Activated naive CD4-positive, alpha-beta T cell treated with Interleukin-2 at 50 U/mL for 16 hours (primary cell): ENCODE data around the gene SP2.

Experiments
- DNase-seq: peaks from one replicate; pipeline ENCODE4 v3.0.0-alpha.2; 2020

SP2 gene

DNA sequence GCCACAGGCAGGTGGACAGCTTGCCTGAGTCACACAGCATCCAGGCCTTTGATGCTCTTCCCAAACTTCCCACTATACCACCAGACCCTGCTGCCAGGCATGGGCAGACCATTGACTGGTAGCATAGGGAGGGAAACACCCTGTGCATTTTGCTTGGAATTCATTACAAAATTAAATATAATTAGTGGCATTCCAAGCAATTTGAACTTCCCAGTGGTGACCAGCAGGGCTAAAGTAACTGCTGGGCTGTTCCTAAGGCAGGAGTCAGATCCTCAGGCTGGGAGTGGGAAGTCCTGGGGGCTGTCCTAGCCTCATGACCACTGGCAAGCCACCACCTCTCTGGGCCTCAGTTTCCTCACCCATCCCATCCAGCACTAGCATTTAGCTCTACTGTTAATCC, 57.9 kb downstream of the SP2 start:
- DNase-seq, result no peak

DNA sequence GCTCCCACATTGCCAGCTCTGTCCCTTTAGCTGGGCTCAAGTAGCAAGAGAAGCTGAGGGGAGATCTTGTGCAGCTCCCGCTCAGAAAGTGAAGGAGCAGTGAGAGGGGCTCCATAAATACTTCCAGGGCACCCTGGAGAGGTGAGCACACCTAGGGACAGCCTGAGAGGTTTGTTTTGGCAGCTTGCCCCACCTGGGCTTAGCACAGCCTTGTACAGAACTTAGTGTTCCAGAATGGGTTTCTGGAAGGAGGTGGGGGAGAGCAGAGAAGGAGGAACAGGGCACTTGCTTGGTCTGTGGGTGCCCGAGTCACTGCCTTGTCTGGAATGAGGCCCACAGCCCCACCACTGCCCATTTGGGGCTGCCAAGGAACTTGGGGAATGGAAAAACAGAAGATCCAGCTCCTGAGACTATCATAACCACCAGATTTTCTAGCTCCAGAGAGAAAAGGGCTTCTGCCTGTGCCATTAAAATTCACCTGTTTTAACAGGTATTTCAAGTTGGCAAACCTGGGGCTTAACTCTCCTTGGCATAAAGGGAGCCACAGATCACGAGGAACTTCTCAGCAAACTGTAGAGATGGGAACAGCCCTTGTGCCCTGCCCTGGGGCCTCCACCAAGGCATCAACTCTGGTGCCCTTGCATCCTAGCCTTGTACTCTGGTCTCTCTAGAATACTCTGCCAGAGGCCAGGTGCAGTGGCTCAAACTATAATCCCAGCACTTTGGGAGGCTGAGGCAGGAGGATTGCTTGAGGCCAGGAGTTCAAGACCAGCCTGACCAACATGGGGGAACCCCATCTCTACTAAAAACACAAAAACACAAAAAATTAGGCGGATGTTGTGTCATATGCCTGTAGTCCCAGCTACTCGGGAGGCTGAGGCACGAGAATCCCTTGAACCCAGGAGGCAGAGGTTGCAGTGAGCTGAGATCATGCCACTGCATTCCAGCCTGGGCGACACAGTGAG, 59.7 kb downstream of the SP2 start:
- no peak for DNase-seq

DNA sequence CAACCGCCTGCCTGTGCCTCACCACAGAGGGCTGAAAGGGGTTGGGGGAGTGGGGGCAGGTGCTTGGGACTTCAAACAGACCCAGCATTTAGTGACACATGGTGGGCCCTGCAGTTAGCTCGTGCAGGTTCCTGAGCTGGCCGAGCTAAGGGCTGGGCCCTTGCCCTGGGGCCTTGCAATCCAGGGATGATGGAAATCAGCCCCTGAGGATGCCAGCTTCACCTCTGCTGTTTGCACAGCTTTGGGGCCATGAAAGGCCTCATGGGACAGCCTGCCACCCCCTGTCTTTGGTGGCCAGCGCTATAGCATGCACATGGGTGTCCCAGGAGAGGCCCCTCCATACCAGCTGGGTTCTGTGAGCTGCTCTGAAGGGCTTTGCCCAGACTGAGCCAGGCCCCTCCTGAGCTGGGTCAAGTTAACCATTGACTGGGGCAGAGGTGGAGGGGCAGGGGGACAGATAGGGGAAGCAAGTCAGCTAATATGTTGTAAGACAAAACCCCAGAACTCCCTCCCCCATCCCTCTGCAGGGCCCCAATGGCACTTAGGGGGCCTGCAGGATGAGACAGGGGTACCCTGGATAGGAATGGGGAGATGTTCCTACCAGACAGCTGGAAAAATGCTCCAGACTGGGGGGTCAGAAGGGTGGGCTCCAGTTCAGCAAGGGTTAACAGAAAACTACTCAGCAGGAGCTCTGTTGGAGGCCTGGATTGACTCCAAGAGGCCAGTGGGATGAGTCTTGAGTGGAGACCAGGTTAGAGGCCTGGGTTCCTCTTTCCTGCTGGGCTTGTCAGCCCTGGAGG, 61.0 kb downstream of the SP2 start:
- DNase-seq, result no peak

DNA sequence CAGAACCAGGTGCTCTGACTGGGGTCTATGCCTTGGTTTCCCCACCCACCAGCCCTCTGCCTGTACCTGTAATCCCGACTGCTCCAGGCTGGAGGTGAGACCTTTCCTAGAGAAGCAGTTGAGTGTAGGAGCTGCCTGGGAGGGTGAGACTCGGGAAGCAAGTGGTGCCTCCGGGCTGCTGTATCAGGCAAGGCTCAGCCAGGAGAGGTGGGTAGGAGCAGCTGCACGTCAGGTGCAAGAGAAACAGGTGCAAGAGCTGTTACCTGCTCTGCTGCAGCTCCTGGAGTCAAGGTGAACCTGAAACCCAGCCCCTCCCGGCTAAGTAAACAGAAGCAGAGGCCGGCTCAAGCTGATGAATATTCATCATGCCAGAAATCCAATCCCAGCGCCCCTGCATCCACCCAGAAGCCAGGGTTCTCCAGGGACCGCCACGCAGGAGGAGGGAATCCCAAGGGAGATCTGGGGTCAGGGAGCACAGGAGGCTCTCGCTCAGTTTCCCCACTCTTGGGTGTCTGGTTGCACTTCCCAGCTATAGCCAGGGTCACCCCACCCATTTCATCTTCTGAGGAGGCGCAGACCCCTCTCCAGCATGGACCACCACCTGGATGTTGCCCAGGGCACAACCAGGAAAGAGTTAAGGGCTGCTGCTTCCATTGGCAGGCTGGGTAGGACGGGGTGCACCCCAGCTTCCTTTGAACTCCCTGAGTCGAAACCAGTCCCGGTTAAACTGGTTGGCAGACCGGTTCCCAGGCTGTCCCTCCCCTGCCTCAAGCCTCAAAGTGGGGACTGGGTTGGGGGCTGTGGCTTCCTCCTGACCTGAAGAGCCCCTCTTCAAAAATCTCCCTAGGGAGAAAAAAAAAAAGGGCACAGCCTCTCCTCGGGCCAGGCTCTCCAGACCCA, 61.8 kb downstream of the SP2 start, which contains the start of gene PRR15L:
PRR15L (minus strand) TSS at position 293 of the 900 bp plus-strand sequence. CDS start 4,649 bp downstream, outside the sequence.
- no peak for DNase-seq

DNA sequence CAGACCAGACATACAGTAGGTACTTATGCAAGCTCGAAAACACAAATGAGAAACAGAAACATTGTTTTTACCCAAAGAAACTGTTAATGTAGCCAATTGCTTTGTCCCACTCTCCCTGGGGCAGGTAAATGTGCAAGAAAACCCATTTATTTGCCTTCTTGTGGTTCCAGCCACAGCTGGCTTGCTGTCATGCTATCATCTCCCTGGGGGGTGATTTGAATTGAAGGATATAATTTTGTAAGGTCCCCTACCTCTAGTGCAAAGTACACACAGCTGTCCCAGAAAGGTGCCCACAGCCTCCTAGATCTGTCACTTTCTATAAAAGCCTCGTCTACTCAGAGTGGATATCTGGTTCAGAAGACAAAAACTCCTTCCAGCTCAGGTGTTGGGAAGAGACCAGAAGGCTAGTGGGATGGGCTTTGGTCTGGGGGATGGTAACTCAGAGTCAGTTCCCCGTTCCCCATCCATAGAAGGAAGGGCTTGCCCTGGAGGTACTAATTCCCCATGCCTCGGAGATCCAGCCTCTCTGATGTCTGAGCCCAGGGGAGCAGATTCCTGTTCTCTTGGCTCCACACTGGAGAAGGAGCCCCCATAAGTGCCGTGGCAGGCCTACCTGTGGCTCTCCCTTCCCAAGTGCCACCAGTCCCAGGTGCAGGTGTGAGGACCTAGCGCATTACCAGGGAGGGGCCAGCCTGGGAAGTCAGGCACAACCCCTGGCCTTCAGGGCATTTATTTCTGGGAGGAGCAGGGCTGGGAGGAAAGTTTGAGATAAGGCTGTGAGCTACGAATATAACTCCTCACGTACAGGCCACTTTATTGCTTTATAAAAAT, 64.0 kb downstream of the SP2 start:
- no peak for DNase-seq

DNA sequence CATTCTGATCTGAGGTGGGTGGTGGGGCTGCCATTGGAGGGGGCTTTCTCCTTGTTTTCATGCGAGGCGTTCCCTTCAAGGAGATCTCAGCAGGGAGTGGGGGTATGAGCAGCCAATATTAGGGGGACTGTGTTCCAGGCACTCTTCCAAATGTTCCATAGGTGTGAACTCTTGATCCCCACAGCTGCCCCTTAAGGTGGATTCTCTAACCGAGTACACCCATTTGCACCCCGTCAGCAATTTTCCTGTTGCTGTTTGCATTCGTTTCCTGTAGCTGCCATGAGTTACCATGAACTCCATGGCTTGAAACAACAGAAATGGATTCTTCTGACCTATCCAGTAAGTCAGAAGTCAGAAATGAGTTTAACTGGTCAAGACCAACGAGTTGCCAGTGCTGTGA, 65.4 kb downstream of the SP2 start:
- no peak for DNase-seq

DNA sequence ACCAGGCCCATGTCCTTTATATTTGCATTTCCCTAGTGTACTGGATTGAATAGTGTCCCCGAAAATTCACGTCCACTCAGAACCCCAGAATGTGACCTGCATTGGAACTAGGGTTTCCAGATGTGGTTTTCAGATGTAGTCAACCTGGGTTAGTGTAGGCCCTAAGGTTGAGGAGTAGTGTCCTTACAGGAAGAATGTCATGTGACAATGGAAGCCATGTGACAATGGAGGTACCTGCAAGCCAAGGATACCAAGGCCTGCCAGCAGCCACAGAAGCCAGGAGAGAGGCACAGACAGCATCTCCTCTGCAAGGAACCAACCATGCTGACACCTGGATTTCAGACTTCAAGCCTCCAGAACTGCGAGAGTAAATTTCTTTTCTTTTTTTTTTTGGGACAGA, 66.9 kb downstream of the SP2 start:
- DNase-seq, result no peak

DNA sequence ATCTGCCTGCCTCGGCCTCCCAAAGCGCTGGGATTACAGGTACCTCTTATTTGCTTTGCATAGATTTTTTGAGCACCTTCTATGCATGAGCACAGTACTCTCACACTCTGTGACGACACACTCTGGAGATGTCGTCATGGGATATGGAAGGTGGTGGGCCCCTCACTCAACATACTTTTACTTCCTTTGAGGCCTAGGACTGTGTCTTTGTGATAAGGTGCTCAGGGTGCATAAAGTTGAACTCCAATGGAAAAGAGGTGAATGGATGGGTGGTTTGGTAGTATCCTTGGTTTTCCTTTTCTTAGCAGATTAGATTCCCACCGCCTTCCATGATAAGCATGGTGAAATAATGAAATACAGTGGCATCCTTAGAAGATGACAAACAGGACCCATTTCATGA, 68.8 kb downstream of the SP2 start:
- DNase-seq, result no peak

DNA sequence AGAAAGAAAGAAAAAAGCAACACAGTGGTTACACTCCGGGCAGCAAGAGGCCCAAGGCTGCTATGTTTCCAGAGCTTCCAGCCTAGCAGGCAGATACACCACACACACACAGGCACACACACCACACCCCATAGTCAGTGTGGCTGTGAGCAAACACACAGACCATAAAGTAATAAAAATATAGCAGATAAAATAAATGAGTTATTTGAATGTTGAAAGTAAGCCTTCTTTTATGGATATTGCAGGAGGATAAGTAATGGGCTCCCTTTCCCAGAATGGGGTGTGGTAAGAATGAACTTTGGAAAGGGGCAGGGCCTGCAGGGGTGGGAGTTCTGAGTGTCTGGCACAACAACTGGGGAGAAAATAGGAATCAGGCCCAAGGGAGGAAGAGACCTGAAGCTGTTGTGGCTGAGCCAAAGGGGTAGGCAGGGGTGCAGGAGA, 70.1 kb downstream of the SP2 start:
- no peak for DNase-seq

DNA sequence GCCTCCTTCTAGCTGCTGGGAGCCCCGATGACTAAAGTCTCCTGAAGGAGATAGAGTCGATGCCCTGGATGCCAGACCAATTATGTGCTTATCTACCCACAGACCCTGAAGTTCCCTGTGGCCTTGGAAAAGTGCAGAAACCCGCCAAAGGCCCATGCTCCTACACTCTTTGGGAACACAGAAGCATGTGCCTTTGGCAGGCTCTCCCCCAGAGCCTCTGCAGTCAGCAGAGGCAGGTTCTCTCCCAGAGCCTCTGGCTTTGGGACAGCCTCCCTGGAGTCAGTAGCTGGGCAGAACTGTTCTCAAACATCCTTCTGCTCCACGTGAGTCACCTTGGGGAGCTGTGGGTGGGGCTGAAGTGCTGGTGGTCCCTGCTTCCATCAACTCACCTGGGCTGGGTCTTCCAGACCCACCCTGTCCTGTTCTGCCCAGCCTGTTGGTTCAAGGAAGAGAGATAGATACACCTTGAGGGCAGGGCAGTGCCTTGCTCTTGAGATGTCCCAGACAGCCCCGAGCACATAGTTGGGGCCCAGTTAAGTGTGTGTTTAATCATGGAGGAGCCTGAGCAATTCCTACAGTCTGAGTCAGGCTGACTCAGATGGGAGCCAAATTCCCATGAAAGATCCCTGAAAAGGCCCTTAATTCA, 71.7 kb downstream of the SP2 start:
- no peak for DNase-seq

DNA sequence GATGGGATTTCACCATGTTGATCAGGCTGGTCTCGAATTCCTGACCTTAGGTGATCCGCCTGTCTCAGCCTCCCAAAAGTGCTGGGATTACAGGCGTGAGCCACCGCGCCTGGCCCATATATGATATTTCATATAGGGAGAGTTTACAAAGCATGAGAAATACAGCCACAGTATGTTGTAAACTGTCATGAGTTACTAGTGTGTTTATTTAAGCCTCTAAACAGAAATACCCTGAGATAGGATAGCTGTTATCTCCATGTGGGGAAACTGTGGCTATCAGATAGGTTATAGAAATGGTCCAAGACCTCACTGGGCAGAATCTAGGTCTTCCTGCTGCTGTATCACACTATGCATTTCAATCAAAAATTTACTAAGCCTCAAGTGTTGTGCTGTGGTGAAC, 72.8 kb downstream of the SP2 start:
- no peak for DNase-seq

DNA sequence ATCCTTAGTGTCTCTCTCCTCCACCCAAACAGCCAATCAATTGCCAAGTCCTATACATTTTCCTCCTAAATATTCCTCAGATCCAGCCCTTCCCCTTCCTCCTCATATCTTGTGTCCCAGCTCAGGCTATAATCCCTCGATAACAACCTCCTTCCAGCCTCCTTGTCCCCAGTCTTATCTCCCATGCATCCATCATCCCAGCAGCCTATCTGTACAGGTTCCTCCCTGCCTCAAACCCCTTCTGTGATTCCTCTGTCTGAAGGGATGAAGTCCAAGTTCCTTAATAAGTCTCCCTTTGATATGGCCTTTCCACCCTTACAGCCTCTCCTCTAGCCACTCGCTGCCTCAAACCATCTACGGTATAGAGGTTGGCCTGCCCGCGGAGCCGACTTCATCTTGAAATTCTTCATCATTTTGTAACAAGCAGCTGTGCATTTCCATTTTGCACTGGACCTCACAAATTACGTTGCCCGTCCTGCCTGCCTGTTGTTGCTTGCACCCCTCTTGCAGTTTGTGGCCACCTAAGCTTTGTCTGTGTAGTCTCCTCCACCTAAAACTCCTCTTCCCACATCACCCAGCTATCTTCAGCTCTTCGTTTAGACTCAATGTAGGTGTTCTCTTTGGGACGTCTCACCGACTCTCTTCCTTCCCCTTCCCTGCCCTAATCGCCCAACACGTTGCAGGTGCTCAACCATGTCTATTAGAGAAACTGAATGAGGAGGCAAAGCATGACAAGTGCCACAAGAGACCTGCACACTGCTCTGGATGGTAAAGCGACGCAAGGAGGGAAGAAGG, 74.1 kb downstream of the SP2 start:
- DNase-seq, result no peak

DNA sequence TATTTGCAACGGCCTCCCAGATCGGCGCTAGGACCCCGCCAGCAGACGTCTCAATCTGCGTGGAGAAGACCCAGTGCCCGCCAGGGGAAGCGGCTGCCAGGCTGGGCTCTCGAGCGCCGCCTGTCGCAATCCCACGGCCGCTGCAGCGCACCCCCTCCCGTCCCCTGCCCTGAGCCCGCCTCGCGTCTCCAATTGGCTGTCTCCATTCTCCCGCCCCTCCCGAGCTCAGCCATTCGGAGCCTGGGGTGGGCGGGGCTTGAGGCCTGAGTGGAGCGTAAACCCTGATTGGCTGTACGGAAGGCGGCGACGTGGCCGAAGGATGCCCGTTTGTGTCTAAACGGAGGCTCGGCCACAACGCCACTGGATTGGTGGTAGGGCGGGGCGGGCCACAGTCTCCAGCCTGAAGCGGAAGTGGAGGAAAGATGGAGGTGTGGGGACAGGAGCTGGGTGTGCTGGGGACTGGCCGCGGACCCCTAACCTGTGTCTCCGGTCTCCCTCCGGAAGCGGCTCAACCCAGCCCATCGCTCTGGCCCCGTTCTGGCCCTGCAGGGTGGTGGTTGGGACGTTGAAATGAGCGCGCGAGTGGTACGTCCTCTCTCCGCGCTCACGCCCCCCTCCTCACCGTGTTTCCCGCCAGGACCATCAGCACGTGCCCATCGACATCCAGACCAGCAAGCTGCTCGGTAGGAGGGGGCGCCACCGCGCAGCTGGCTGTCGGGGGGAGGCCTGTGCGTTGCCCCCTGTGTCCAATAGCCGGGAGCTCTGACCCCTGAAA, 74.9 kb downstream of the SP2 start, which contains the start of gene CDK5RAP3:
CDK5RAP3 (plus strand) TSS at position 389 of the 775 bp plus-strand sequence; CDS start at position 423, 34 bp downstream.
- peak; percentile 99 for DNase-seq

DNA sequence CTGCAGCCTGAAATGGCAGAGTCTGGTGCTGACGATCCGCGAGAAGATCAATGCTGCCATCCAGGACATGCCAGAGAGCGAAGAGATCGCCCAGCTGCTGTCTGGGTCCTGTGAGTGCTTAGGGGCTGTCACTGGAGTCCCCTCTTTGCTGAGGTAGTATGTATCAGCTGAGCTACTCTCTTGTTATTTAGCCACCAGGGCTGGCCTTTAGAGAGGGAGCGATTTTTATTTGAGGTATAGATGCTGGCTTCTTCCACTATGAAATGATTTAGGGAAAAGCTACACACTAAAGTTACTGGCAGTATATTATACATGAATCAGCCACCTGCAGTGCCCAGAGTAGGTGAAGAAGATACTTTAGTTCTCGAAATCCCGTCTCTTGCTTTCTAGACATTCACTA, 77.5 kb downstream of the SP2 start:
- no peak for DNase-seq

DNA sequence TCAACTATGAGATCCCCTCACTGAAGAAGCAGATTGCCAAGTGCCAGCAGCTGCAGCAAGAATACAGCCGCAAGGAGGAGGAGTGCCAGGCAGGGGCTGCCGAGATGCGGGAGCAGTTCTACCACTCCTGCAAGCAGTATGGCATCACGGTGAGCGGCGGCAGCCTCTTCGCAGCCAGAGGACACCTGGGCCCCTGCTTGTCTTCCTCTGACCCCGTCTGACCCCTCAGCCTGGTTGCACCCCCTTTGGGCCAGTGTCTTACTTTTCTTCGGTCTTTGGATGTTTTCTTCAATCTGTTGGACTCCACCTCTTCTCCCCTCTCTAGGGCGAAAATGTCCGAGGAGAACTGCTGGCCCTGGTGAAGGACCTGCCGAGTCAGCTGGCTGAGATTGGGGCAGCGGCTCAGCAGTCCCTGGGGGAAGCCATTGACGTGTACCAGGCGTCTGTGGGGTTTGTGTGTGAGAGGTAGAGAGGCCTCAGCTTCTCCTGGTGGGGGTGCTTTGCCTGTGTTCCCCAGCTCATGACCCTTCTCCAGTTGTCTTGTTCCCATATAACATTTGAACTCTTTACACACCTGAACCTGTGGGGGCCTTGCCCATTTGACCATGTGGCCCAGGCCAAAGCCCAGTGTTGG, 79.3 kb downstream of the SP2 start:
- no peak for DNase-seq

DNA sequence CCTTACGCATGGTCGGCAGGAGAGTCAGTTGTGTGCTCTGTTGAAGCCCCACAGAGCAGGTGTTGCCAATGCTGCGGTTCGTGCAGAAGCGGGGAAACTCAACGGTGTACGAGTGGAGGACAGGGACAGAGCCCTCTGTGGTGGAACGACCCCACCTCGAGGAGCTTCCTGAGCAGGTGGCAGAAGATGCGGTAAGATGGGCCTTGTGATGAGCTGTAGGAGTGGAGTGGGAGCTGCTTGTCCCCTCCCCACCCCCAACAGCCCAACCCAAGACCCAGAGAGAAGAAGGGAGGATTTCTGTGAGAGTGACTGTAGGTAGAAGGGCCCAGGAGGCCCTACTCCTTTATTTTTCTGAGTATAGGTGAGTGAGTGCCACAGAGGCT, 79.8 kb downstream of the SP2 start:
- no peak for DNase-seq

DNA sequence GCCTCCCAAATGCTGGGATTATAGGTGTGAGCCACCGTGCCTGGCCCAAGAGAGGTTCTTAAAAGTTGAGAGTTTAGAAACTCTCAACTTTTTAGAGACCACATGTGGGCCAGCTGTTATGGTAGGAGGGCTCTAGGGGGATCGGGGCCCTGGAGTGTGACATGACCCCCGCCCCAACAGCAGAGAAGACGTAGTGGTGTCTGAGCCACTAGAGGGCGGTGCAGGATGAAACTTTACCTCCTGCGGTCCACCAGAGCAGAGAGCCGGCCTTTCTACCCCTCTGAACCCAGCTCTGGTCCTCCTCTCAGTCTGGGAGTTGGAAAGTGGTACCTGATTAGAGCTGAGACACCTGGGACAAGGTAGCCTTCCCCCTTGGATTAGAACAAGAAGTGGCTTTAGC, 82.3 kb downstream of the SP2 start:
- peak; percentile 48 for DNase-seq
